ENCODE measurements around the gene ADO.

Gene ADO

DNA sequence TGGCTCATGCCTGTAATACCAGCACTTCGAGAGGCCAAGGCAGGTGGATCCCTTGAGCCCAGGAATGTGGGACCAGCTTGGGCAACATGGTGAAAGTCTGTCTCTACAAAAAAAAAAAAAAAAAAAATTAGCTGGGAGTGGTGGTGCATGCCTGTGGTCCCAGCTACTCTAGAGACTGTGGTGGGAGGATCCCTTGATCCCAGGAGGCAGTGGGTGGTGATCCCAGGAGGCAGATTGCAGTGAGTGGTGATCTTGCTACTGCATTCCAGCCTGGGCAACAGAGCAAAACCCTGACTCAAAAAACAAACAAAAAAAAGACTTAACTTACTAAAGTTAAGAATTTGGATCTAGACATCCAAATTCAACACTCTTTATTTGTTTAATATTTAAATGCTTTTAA is 10.2 kb upstream of the ADO start:
- no peak for DNase-seq (ENCODE audit: low read depth)

DNA sequence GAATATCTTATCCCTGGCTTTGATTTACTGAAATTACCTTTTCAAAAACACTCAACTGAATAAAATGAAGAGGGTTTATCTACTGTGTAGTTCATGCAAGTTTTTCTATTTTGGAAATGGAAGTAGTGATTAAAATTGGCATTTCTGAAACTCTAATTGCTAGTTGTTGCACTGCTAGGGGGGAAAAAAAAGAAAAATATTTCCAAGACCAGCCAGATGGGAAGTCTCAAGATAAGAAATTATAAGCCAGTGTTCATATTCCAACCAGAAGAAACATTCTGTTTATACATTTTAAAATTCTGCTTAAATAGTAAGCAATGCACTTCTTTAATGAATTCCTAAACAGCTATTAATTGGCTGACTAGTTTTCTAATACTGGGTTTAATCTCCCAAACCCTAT is 9.4 kb upstream of the ADO start:
- DNase-seq (ENCODE audit: low read depth) = no peak

GRCh38 chr10:62795762-62796161 is 8.8 kb upstream of the ADO start:
- no peak for DNase-seq (ENCODE audit: low read depth)

- no peak for DNase-seq (ENCODE audit: low read depth)
These were observed 7.6 kb upstream of the ADO start for GRCh38 chr10:62796896-62797295.

- DNase-seq (ENCODE audit: low read depth) = no peak
These were observed 2.6 kb upstream of the ADO start for GRCh38 chr10:62801871-62802270.

- DNase-seq (ENCODE audit: low read depth) = no peak
These were observed 680 bp upstream of the ADO start for GRCh38 chr10:62803724-62804355.

DNA sequence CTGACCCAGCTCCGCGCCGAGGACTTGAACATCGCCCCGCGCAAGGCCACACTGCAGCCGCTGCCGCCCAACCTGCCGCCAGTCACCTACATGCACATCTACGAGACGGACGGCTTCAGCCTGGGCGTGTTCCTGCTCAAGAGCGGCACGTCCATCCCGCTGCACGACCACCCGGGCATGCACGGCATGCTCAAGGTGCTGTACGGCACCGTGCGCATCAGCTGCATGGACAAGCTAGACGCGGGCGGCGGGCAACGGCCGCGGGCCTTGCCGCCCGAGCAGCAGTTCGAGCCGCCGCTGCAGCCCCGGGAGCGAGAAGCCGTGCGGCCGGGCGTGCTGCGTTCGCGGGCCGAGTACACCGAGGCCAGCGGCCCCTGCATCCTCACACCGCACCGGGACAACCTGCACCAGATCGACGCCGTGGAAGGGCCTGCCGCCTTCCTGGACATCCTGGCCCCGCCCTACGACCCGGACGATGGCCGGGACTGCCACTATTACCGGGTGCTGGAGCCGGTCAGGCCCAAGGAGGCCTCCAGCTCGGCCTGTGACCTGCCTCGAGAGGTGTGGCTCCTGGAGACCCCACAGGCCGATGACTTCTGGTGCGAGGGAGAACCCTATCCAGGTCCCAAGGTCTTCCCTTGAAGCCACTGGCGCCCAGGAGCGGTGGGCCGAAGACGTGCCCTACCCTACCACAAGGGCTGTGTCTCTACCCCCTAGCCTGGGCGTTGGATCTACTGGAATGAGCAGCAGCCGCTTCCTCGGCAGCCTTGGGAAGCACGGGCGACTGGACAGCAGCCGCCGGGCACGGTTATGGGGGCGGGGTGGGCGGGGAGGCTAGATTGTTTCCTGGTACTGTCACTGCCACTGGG is 945 bp downstream of the ADO start:
- DNase-seq (ENCODE audit: low read depth) = no peak

- DNase-seq (ENCODE audit: low read depth) = no peak
These were observed 1.7 kb downstream of the ADO start for GRCh38 chr10:62806251-62806650.

DNA sequence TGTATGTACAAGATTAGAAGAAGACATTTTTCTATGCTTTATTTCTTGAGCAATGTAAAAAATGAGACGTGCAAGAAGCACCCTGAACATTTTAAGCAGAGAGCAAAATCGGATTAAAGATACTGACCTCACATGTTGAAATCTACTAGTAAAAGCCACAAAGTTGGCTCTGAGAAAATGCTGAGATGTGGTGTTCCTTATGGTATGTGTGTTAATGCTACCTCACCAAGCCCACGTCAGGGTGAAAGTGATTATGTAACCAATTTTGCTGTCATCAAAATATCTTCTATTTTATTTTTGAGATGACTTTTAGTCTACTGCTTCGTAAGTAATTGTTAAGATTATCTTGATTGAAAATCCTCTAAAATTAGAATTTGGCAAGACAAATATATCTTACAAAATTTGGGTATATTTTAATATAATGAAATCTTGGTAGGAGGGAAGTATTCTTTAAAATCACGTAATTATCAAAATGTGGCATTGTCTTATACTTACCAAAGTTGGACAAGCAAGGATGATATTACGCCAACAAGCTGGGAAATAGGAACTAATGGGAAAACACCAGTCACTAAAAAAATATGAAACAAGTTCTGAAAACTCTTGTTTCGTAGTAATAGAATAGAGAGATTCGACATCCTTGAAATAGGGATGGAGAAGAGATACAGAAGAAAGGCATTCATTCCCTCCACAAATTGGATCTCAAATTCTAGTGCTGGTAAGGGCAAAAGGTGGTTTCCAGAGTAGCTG is 5.8 kb downstream of the ADO start:
- DNase-seq (ENCODE audit: low read depth) = no peak

- DNase-seq (ENCODE audit: low read depth) = peak; percentile 54
These were observed 6.8 kb downstream of the ADO start for GRCh38 chr10:62811159-62811875.

GRCh38 chr10:62812672-62813439 is 8.3 kb downstream of the ADO start:
- no peak for DNase-seq (ENCODE audit: low read depth)

DNA sequence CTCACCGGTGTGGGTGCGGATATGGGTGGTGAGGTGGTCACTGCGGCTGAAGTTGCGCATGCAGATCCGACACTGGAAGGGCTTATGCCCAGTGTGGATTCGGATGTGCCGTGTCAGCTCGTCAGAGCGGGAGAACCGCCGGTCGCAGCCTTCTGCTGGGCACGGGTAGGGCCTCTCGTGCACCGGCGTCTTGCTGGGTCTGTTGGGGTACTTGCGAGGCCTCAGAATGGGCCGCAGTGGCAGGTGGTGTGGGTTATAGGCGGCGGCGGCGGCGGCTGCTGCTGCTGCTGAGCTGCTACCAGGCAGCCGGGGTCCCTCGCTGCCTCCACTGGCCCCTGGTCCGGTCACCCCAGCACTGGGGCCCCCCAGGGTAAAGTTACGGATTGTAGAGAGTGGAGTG is 8.9 kb downstream of the ADO start:
- no peak for DNase-seq (ENCODE audit: low read depth)

DNA sequence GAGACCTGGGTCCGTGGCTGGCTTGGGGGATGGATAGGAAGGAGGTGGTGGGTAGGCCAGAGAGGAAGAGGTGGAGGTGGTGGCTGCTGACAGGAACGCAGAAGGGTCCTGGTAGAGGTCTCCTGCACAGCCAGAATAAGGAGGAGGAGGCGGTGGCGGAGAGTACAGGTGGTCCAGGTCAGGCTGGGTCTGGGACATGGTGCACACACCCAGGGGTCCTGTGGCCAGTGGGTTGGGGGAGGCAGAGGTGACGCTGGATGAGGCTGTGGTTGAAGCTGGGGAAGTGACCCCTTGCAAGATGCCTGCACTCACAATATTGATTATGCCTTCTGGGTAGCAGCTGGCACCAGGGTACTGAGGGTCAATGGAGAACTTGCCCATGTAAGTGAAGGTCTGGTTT is 9.5 kb downstream of the ADO start:
- DNase-seq (ENCODE audit: low read depth) = no peak

- peak; percentile 67 for DNase-seq (ENCODE audit: low read depth)
These were observed 10.3 kb downstream of the ADO start for GRCh38 chr10:62814756-62815380.

DNA sequence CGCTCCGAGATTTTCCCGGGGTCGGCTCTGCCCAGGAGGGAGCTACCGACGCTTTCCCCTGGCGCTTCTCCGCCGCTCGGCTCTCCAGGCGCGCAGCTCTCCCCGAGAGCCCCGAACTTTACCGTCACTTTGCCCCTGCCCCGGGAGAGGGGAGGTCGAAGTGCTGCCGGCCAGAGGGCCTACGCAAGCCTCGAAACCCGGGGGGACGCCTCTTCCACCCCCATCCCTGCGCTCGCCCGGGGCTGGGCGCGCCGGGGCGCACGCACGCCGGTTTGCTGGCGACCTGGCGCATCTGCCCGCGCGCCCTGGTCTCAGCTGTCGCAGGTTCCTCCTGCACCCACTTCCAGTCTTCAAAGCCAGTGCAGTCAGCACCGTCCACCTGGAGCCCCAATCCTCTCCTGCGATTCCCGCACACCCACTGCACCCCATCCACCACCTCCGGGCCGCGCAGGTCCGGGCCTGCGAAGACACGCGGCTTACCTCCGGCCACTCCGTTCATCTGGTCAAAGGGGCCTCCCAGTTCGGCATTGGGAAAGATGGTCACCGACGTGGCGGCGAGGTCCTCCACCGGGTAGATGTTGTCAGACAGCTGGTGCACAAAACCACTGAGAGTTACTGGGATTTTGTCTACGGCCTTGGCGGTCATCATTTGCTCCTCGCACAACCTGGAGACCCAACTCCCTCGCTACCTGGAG is 11.0 kb downstream of the ADO start:
- no peak for DNase-seq (ENCODE audit: low read depth)

DNA sequence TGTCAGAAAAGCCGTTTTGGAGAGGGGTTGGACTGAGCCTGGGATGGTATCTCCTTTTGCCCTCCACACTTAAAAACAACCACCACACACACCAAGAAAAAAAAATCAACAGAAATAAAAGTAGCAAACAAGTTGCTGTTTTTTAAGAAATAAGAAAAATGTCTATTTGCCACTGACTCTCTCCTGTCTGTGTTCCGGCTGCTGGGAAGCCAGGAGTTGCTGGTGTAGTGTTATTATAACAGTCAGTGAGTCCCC is 11.5 kb downstream of the ADO start:
- DNase-seq (ENCODE audit: low read depth) = no peak

- peak; percentile 92 for DNase-seq (ENCODE audit: low read depth)
These were observed 12.0 kb downstream of the ADO start, which contains the start of gene EGR2 for GRCh38 chr10:62816331-62817120. Gene EGR2, minus strand, starts transcription at chr10:62816366. Its CDS starts 337 bp downstream, at chr10:62816029.

GRCh38 chr10:62817121-62817765 is 12.7 kb downstream of the ADO start:
- peak; percentile 69 for DNase-seq (ENCODE audit: low read depth)

- DNase-seq (ENCODE audit: low read depth) = peak; percentile 56
These were observed 13.4 kb downstream of the ADO start for GRCh38 chr10:62817766-62818425.
